NT2/D1 (cell line): ENCODE measurements around the gene COLEC12.
"Not testable (repeated sequence)": the region's sequence is repeated elsewhere in the genome, so short reads cannot be mapped to it uniquely, and the experiment has no call there.

Experiments
- DNase-seq: peaks from one replicate; pipeline ENCODE4 v3.0.0-alpha.2; 2011; ENCODE audit warnings: low read depth, low spot score
- H3K27me3 ChIP-seq: 2 replicates; pipeline ENCODE4 v1.6.0; 2011; ENCODE audit warnings: mild to moderate bottlenecking; ENCODE audit not compliant: insufficient read length, insufficient read depth
- H3K36me3 ChIP-seq: 2 replicates; pipeline ENCODE4 v1.6.1; 2011; ENCODE audit warnings: mild to moderate bottlenecking, low read length, mixed read lengths; ENCODE audit not compliant: insufficient read depth, insufficient read length
- H3K4me1 ChIP-seq: 2 replicates; pipeline ENCODE4 v1.5.1; 2011; ENCODE audit not compliant: insufficient read depth, insufficient read length
- H3K4me3 ChIP-seq: 2 replicates; pipeline ENCODE4 v1.5.1; 2011; ENCODE audit warnings: low read depth; ENCODE audit not compliant: insufficient read length
- H3K9ac ChIP-seq: 2 replicates; pipeline ENCODE4 v1.6.0; 2011; ENCODE audit warnings: low read depth; ENCODE audit not compliant: insufficient read length
- H3K9me3 ChIP-seq: 2 replicates; pipeline ENCODE4 v1.5.1; 2011; ENCODE audit warnings: mild to moderate bottlenecking, low read length; ENCODE audit not compliant: insufficient read depth
- SUZ12 ChIP-seq: IDR thresholded peaks from 2 replicates; pipeline ENCODE4 v1.6.1; 2011; ENCODE audit not compliant: insufficient read length, insufficient read depth; ENCODE audit errors: extremely low read depth
- YY1 ChIP-seq: IDR thresholded peaks from 2 replicates; pipeline ENCODE4 v1.6.1; 2011; ENCODE audit not compliant: insufficient read length, insufficient read depth
- ZNF274 ChIP-seq: IDR thresholded peaks from 2 replicates; pipeline ENCODE4 v1.6.1; 2011; ENCODE audit warnings: mild to moderate bottlenecking, low read depth, low read length

COLEC12 gene

GRCh38 chr18:312415-312814, 188.1 kb downstream of the COLEC12 start:
- DNase-seq = no peak
- TF ChIP-seq ZNF274 (no peak), SUZ12 (no peak), YY1 (no peak)
- Histone ChIP-seq H3K9ac (no peak overlapping the region), H3K4me1 (no peaks in the 10 kb centered on the region), H3K4me3 (no peak overlapping the region), H3K36me3 (no peaks in the 10 kb centered on the region), H3K9me3 (no peaks in the 10 kb centered on the region), H3K27me3 (no peaks in the 10 kb centered on the region)

GRCh38 chr18:310042-310441, 190.5 kb downstream of the COLEC12 start:
- TF ChIP-seq SUZ12 (no peak), YY1 (no peak), ZNF274 (no peak)
- H3K36me3 ChIP-seq = no peaks in the 10 kb centered on the region
- H3K27me3 ChIP-seq = no peaks in the 10 kb centered on the region
- H3K9ac ChIP-seq = no peak overlapping the region
- DNase-seq = no peak
- no peak overlapping the region for H3K4me3 ChIP-seq
- H3K4me1 ChIP-seq = peaks cover 3% of the 10 kb centered on the region
- H3K9me3 ChIP-seq = no peaks in the 10 kb centered on the region

- not testable (repeated sequence) for DNase-seq, H3K27me3 ChIP-seq, H3K4me1 ChIP-seq
Measured at GRCh38 chr18:308086-308485, 192.4 kb downstream of the COLEC12 start.

GRCh38 chr18:306608-307255, 193.8 kb downstream of the COLEC12 start:
- no peak for DNase-seq
- Histone ChIP-seq H3K9me3 (no peaks in the 10 kb centered on the region), H3K4me1 (peaks cover 4% of the 10 kb centered on the region), H3K27me3 (no peaks in the 10 kb centered on the region), H3K36me3 (no peaks in the 10 kb centered on the region), H3K9ac (no peak overlapping the region), H3K4me3 (no peak overlapping the region)
- TF ChIP-seq ZNF274 (no peak), SUZ12 (no peak), YY1 (no peak)

More at GRCh38 chr18:308086-308485, 192.4 kb downstream of the COLEC12 start:
- not testable (repeated sequence) for H3K9ac ChIP-seq, H3K4me3 ChIP-seq, H3K36me3 ChIP-seq, H3K9me3 ChIP-seq

- Histone ChIP-seq H3K9me3 (peaks cover 7% of the 10 kb centered on the region; the same call in 1 of the 2 replicates), H3K4me3 (no peak overlapping the region), H3K4me1 (peaks cover 4% of the 10 kb centered on the region), H3K27me3 (no peaks in the 10 kb centered on the region), H3K9ac (no peak overlapping the region), H3K36me3 (no peaks in the 10 kb centered on the region)
- no peak for TF ChIP-seq SUZ12
- TF ChIP-seq ZNF274 = no peak
- no peak for TF ChIP-seq YY1
- peak; percentile 52 for DNase-seq
Measured at GRCh38 chr18:305003-305501, 195.4 kb downstream of the COLEC12 start.

- DNase-seq = no peak
- Histone ChIP-seq H3K9ac (no peak overlapping the region), H3K27me3 (no peaks in the 10 kb centered on the region), H3K4me1 (peaks cover 4% of the 10 kb centered on the region), H3K9me3 (peaks cover 7% of the 10 kb centered on the region; the same call in 1 of the 2 replicates), H3K36me3 (no peaks in the 10 kb centered on the region), H3K4me3 (no peak overlapping the region)
- TF ChIP-seq ZNF274 (no peak), YY1 (no peak), SUZ12 (no peak)
Measured at GRCh38 chr18:303607-304006, 196.9 kb downstream of the COLEC12 start.

- peaks cover 4% of the 10 kb centered on the region for H3K4me1 ChIP-seq
- H3K9ac ChIP-seq = no peak overlapping the region
- no peak for DNase-seq
- no peaks in the 10 kb centered on the region for H3K27me3 ChIP-seq
- no peak overlapping the region for H3K4me3 ChIP-seq
- TF ChIP-seq YY1 (no peak), ZNF274 (no peak), SUZ12 (no peak)
- H3K36me3 ChIP-seq = no peaks in the 10 kb centered on the region
- peaks cover 7% of the 10 kb centered on the region; the same call in 1 of the 2 replicates for H3K9me3 ChIP-seq
Measured at GRCh38 chr18:303011-303410, 197.5 kb downstream of the COLEC12 start.
